Choroid plexus epithelial cell (primary cell): ENCODE results near the gene SAP30BP.

ENCODE experiments used
- DNase-seq: peaks from one replicate; pipeline ENCODE4 v3.0.0-alpha.2; 2010; ENCODE audit warnings: low read depth
- H3K4me3 ChIP-seq: 2 replicates; pipeline ENCODE4 v1.5.1; 2011; ENCODE audit warnings: low read depth, mild to moderate bottlenecking, control low read depth, low read length, moderate library complexity
- TF ChIP-seq, protein P1 (sequence below): conservative IDR thresholded peaks from 2 replicates; pipeline ENCODE4 v1.5.1; 2011; ENCODE audit warnings: low read depth, mild to moderate bottlenecking, control low read depth, inconsistent platforms, low read length, moderate library complexity

SAP30BP gene

DNA sequence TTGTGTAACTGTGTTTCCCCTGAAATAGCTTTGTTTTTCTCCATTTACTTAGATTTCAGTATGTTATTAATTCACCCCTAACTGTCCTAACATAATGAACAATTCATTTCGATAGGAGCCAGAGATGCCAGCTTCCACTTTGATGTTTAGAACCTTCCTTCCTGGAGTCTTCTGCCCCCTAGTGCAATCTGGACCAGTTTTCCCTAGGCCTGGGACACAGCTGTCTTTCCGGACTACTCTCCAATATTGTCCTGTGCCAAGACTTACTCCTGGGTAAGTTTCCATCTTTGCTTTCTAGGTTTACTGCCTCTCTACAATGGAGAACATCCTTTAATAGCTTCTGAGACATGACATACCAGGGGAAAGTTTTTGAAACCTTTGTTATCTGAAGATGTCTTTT is 13.0 kb upstream of the SAP30BP start:
- no peak overlapping the region for H3K4me3 ChIP-seq
- no peak for DNase-seq
- TF ChIP-seq, protein P1, sequence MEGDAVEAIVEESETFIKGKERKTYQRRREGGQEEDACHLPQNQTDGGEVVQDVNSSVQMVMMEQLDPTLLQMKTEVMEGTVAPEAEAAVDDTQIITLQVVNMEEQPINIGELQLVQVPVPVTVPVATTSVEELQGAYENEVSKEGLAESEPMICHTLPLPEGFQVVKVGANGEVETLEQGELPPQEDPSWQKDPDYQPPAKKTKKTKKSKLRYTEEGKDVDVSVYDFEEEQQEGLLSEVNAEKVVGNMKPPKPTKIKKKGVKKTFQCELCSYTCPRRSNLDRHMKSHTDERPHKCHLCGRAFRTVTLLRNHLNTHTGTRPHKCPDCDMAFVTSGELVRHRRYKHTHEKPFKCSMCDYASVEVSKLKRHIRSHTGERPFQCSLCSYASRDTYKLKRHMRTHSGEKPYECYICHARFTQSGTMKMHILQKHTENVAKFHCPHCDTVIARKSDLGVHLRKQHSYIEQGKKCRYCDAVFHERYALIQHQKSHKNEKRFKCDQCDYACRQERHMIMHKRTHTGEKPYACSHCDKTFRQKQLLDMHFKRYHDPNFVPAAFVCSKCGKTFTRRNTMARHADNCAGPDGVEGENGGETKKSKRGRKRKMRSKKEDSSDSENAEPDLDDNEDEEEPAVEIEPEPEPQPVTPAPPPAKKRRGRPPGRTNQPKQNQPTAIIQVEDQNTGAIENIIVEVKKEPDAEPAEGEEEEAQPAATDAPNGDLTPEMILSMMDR: peak; percentile 31

DNA sequence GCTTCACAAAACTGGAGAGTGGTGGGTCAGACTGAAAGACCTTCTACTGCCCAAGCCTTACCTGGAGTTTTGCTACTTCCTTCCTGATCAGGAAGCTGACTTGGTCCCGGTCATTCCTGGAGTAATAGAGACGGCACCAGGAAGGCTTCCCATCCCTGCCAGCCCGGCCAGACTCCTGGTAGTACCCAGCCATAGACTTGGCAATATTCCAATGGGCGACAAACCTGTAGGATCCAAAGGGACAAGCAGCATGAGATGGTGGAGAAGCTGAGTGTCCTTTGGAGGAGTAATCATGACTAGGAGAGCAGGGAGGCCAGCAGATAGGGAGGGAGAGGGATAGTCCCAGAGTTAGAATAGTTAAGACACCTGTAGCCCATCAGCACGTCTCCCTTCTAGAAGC is 8.9 kb upstream of the SAP30BP start:
- TF ChIP-seq, protein P1: no peak
- no peak overlapping the region for H3K4me3 ChIP-seq
- DNase-seq: no peak

DNA sequence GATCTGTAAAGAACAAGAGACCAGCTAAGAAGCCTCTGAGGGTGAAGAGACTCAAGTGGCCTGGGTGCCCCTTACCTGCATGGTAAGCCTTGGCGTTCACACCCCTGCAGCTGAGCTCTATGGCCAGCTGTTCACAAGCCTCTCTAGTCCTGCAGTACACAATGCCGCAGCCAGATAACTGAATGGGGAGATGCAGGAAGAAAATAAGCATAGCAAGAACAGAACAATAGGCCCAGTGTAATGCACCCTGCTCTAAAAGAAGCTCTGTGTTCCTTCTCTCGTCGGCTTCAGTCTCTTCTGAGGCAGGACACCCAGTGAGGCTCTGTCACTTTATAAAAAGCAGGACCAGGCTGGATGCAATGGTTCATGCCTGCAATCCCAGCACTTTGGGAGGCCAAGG is 5.6 kb upstream of the SAP30BP start:
- DNase-seq: no peak
- H3K4me3 ChIP-seq: no peak overlapping the region
- TF ChIP-seq, protein P1: no peak

DNA sequence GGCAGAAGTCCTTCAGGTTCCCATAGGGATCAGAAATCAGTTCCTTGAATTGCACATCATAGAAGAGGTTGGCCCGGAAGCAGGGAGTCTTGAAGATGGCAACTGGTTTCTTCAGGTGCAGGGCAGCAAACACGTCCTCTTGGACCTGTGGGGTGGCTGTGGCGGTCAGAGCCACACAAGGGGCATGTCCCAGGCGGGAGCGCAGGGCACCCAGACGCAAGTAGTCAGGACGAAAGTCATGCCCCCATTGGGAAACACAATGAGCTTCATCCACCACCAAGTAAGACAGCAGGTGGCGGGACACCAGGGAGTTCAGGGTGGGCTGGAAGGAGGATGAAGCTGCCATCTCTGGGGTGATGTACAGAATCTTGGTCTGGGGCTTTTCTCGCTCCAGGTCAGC is 4.6 kb upstream of the SAP30BP start:
- no peak for DNase-seq
- no peak overlapping the region for H3K4me3 ChIP-seq
- TF ChIP-seq, protein P1: no peak

DNA sequence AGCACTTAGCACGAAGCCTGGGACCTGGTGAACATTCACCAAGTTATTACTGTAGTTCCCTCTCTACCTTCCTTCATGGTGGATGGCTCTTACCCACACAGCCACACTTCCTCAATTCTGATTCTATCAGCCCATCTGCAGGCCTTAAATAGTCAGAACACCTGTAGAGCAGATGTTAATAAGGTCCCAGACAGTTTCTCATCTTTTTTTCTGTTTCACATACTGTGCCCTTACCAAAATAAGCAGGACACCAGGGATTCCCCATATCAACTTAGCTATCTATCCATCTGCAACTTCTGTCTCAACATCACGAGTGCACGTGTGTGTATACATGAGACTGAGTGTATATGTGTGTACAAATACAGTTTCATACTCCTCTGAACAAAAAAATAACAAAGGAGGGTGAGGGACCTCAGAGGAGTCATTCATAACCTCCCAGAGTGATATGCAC is 3.0 kb upstream of the SAP30BP start:
- DNase-seq: no peak
- TF ChIP-seq, protein P1: no peak
- no peak overlapping the region for H3K4me3 ChIP-seq

DNA sequence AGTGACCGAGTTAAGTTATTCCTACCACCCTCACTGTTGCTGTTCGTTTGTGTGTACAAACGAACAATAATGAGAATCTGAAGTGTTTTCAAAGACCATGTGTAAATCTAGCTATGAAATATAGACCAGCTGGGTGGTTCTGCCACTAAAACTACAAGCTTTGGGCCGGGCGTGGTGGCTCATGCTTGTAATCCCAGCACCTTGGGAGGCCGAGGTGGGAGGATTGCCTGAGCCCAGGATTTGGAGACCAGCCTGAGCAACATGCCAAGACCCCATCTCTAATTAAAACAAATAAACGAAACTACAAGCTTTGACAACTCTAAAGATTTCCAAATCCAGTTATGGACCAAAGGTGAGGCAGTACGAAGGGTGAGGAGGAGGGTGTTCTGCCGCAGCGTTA is 1.2 kb upstream of the SAP30BP start:
- TF ChIP-seq, protein P1: no peak
- DNase-seq: no peak
- peak overlapping the region; percentile 99 for H3K4me3 ChIP-seq

DNA sequence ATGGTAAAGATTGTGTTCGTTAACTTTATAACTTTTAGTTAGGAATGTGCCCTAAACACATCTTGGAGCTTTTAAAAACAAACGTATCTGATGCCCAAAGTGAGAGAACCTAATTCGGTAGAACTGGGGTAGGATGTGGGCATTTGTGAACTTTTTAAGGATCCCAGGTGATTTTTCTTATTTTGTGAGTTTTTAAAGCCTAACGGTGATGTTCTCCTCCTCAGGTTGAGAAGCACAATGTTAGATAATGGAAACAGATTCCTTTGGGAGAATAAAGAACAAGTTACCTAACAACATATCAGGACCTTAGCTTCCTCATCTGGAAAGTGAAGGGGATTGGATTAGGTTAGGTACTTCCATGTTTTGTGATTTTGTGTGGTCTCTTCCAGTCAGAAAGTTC is 687 bp downstream of the SAP30BP start:
- H3K4me3 ChIP-seq: peak overlapping the region; percentile 99
- TF ChIP-seq, protein P1: no peak
- no peak for DNase-seq
